ENCODE data around the gene PDIA4. TPM values are rescaled to one million over a fixed set of nuclear protein-coding genes. Genes with fewer than 3 reads are reported as not detected.
"Not testable (repeated sequence)": the region's sequence is repeated elsewhere in the genome, so short reads cannot be mapped to it uniquely, and the experiment has no call there.

The PDIA4 gene
- polyA plus RNA-seq, 2 donors, result 21.0 to 37.9 TPM

GRCh38 chr7:149067869-149068268, 39.6 kb upstream of the PDIA4 start:
- H3K9me3 ChIP-seq (ENCODE audit: control insufficient read depth in 2 of 2, insufficient read depth in 1 of 2, low read depth in 1 of 2, low read length in 1 of 2), result no peaks in the 10 kb centered on the region
- no peak overlapping the region for H3K27ac ChIP-seq (ENCODE audit: low read depth in 2 of 2, low read length in 1 of 2)
- H3K4me1 ChIP-seq (ENCODE audit: control insufficient read depth in 2 of 2, insufficient read depth in 2 of 2, low read length in 1 of 2), result peaks cover 0 to 5% of the 10 kb centered on the region in 2 donors

GRCh38 chr7:149063476-149063875, 35.2 kb upstream of the PDIA4 start:
- Histone ChIP-seq H3K4me3 (ENCODE audit: low read depth in 1 of 2, low read length in 2 of 2) (no peak overlapping the region), H3K27me3 (ENCODE audit: control insufficient read depth in 1 of 2, insufficient read depth in 2 of 2, low read length in 2 of 2) (no peaks in the 10 kb centered on the region), H3K27ac (ENCODE audit: low read depth in 2 of 2, low read length in 1 of 2) (no peak overlapping the region), H3K4me1 (ENCODE audit: control insufficient read depth in 2 of 2, insufficient read depth in 2 of 2, low read length in 1 of 2) (peaks cover 0 to 3% of the 10 kb centered on the region in 2 donors), H3K36me3 (ENCODE audit: control insufficient read depth in 2 of 2, insufficient read depth in 2 of 2, low read length in 1 of 2) (no peaks in the 10 kb centered on the region), H3K9me3 (ENCODE audit: control insufficient read depth in 2 of 2, insufficient read depth in 1 of 2, low read depth in 1 of 2, low read length in 1 of 2) (no peaks in the 10 kb centered on the region)

More at GRCh38 chr7:149067869-149068268, 39.6 kb upstream of the PDIA4 start:
- peaks cover 10 to 25% of the 10 kb centered on the region in 2 donors for H3K36me3 ChIP-seq (ENCODE audit: control insufficient read depth in 2 of 2, insufficient read depth in 2 of 2, low read length in 1 of 2)
- 58 to 64% methylated on average over 4 of the region's 4 CpGs for WGBS, 2 donors
- H3K27me3 ChIP-seq (ENCODE audit: control insufficient read depth in 1 of 2, insufficient read depth in 2 of 2, low read length in 2 of 2), result no peaks in the 10 kb centered on the region
- H3K4me3 ChIP-seq (ENCODE audit: low read depth in 1 of 2, low read length in 2 of 2), result no peak overlapping the region

- 87 to 92% methylated on average over 10 of the region's 10 CpGs for WGBS, 2 donors
- H3K4me3 ChIP-seq (ENCODE audit: low read depth in 1 of 2, low read length in 2 of 2); H3K27me3 ChIP-seq (ENCODE audit: control insufficient read depth in 1 of 2, insufficient read depth in 2 of 2, low read length in 2 of 2); H3K36me3 ChIP-seq (ENCODE audit: control insufficient read depth in 2 of 2, insufficient read depth in 2 of 2, low read length in 1 of 2); H3K9me3 ChIP-seq (ENCODE audit: control insufficient read depth in 2 of 2, insufficient read depth in 1 of 2, low read depth in 1 of 2, low read length in 1 of 2); H3K4me1 ChIP-seq (ENCODE audit: control insufficient read depth in 2 of 2, insufficient read depth in 2 of 2, low read length in 1 of 2); H3K27ac ChIP-seq (ENCODE audit: low read depth in 2 of 2, low read length in 1 of 2): not testable (repeated sequence)
Measured at GRCh38 chr7:149062217-149062899, 34.1 kb upstream of the PDIA4 start.

GRCh38 chr7:149060156-149060555, 31.9 kb upstream of the PDIA4 start:
- H3K9me3 ChIP-seq (ENCODE audit: control insufficient read depth in 2 of 2, insufficient read depth in 1 of 2, low read depth in 1 of 2, low read length in 1 of 2), result no peaks in the 10 kb centered on the region
- H3K27me3 ChIP-seq (ENCODE audit: control insufficient read depth in 1 of 2, insufficient read depth in 2 of 2, low read length in 2 of 2), result no peaks in the 10 kb centered on the region
- no peak overlapping the region for H3K4me3 ChIP-seq (ENCODE audit: low read depth in 1 of 2, low read length in 2 of 2)
- no peaks in the 10 kb centered on the region for H3K36me3 ChIP-seq (ENCODE audit: control insufficient read depth in 2 of 2, insufficient read depth in 2 of 2, low read length in 1 of 2)
- peaks cover 0 to 3% of the 10 kb centered on the region in 2 donors for H3K4me1 ChIP-seq (ENCODE audit: control insufficient read depth in 2 of 2, insufficient read depth in 2 of 2, low read length in 1 of 2)
- H3K27ac ChIP-seq (ENCODE audit: low read depth in 2 of 2, low read length in 1 of 2), result peak overlapping the region in 1 of 2 donors; percentile 24
- 14 to 19% methylated on average over 1 of the region's 1 CpG for WGBS, 2 donors

- Histone ChIP-seq H3K36me3 (ENCODE audit: control insufficient read depth in 2 of 2, insufficient read depth in 2 of 2, low read length in 1 of 2) (no peaks in the 10 kb centered on the region), H3K9me3 (ENCODE audit: control insufficient read depth in 2 of 2, insufficient read depth in 1 of 2, low read depth in 1 of 2, low read length in 1 of 2) (no peaks in the 10 kb centered on the region), H3K27me3 (ENCODE audit: control insufficient read depth in 1 of 2, insufficient read depth in 2 of 2, low read length in 2 of 2) (no peaks in the 10 kb centered on the region), H3K4me3 (ENCODE audit: low read depth in 1 of 2, low read length in 2 of 2) (no peak overlapping the region), H3K4me1 (ENCODE audit: control insufficient read depth in 2 of 2, insufficient read depth in 2 of 2, low read length in 1 of 2) (no peaks in the 10 kb centered on the region), H3K27ac (ENCODE audit: low read depth in 2 of 2, low read length in 1 of 2) (no peak overlapping the region)
- 89 to 94% methylated on average over 8 of the region's 8 CpGs for WGBS, 2 donors
Measured at GRCh38 chr7:149053885-149054284, 25.6 kb upstream of the PDIA4 start.

- H3K4me3 ChIP-seq (ENCODE audit: low read depth in 1 of 2, low read length in 2 of 2), result no peak overlapping the region
- no peaks in the 10 kb centered on the region for H3K36me3 ChIP-seq (ENCODE audit: control insufficient read depth in 2 of 2, insufficient read depth in 2 of 2, low read length in 1 of 2)
- WGBS, 2 donors, result 93 to 100% methylated on average over 1 of the region's 1 CpG
- no peaks in the 10 kb centered on the region for H3K27me3 ChIP-seq (ENCODE audit: control insufficient read depth in 1 of 2, insufficient read depth in 2 of 2, low read length in 2 of 2)
- no peak overlapping the region for H3K27ac ChIP-seq (ENCODE audit: low read depth in 2 of 2, low read length in 1 of 2)
- no peaks in the 10 kb centered on the region for H3K4me1 ChIP-seq (ENCODE audit: control insufficient read depth in 2 of 2, insufficient read depth in 2 of 2, low read length in 1 of 2)
- H3K9me3 ChIP-seq (ENCODE audit: control insufficient read depth in 2 of 2, insufficient read depth in 1 of 2, low read depth in 1 of 2, low read length in 1 of 2), result no peaks in the 10 kb centered on the region
Measured at GRCh38 chr7:149053384-149053783, 25.1 kb upstream of the PDIA4 start.

GRCh38 chr7:149050941-149051340, 22.6 kb upstream of the PDIA4 start:
- H3K4me1 ChIP-seq (ENCODE audit: control insufficient read depth in 2 of 2, insufficient read depth in 2 of 2, low read length in 1 of 2), result no peaks in the 10 kb centered on the region
- H3K4me3 ChIP-seq (ENCODE audit: low read depth in 1 of 2, low read length in 2 of 2), result no peak overlapping the region
- no peaks in the 10 kb centered on the region for H3K27me3 ChIP-seq (ENCODE audit: control insufficient read depth in 1 of 2, insufficient read depth in 2 of 2, low read length in 2 of 2)
- no peak overlapping the region for H3K27ac ChIP-seq (ENCODE audit: low read depth in 2 of 2, low read length in 1 of 2)
- H3K36me3 ChIP-seq (ENCODE audit: control insufficient read depth in 2 of 2, insufficient read depth in 2 of 2, low read length in 1 of 2), result no peaks in the 10 kb centered on the region
- H3K9me3 ChIP-seq (ENCODE audit: control insufficient read depth in 2 of 2, insufficient read depth in 1 of 2, low read depth in 1 of 2, low read length in 1 of 2), result no peaks in the 10 kb centered on the region
- 93% methylated on average over 3 of the region's 3 CpGs for WGBS, 2 donors

GRCh38 chr7:149048805-149049204, 20.5 kb upstream of the PDIA4 start:
- Histone ChIP-seq H3K27ac (ENCODE audit: low read depth in 2 of 2, low read length in 1 of 2) (no peak overlapping the region), H3K4me1 (ENCODE audit: control insufficient read depth in 2 of 2, insufficient read depth in 2 of 2, low read length in 1 of 2) (no peaks in the 10 kb centered on the region), H3K36me3 (ENCODE audit: control insufficient read depth in 2 of 2, insufficient read depth in 2 of 2, low read length in 1 of 2) (no peaks in the 10 kb centered on the region), H3K9me3 (ENCODE audit: control insufficient read depth in 2 of 2, insufficient read depth in 1 of 2, low read depth in 1 of 2, low read length in 1 of 2) (no peaks in the 10 kb centered on the region), H3K27me3 (ENCODE audit: control insufficient read depth in 1 of 2, insufficient read depth in 2 of 2, low read length in 2 of 2) (peaks cover 0 to 2% of the 10 kb centered on the region in 2 donors), H3K4me3 (ENCODE audit: low read depth in 1 of 2, low read length in 2 of 2) (no peak overlapping the region)
- 68 to 85% methylated on average over 3 of the region's 3 CpGs for WGBS, 2 donors

GRCh38 chr7:149046416-149046815, 18.1 kb upstream of the PDIA4 start:
- Histone ChIP-seq H3K36me3 (ENCODE audit: control insufficient read depth in 2 of 2, insufficient read depth in 2 of 2, low read length in 1 of 2) (no peaks in the 10 kb centered on the region), H3K27ac (ENCODE audit: low read depth in 2 of 2, low read length in 1 of 2) (no peak overlapping the region), H3K4me3 (ENCODE audit: low read depth in 1 of 2, low read length in 2 of 2) (no peak overlapping the region), H3K27me3 (ENCODE audit: control insufficient read depth in 1 of 2, insufficient read depth in 2 of 2, low read length in 2 of 2) (peaks cover 0 to 2% of the 10 kb centered on the region in 2 donors), H3K4me1 (ENCODE audit: control insufficient read depth in 2 of 2, insufficient read depth in 2 of 2, low read length in 1 of 2) (no peaks in the 10 kb centered on the region), H3K9me3 (ENCODE audit: control insufficient read depth in 2 of 2, insufficient read depth in 1 of 2, low read depth in 1 of 2, low read length in 1 of 2) (no peaks in the 10 kb centered on the region)
- 95 to 98% methylated on average over 2 of the region's 2 CpGs for WGBS, 2 donors

GRCh38 chr7:149043936-149044335, 15.6 kb upstream of the PDIA4 start:
- H3K4me1 ChIP-seq (ENCODE audit: control insufficient read depth in 2 of 2, insufficient read depth in 2 of 2, low read length in 1 of 2), result no peaks in the 10 kb centered on the region
- peaks cover 0 to 2% of the 10 kb centered on the region in 2 donors for H3K27me3 ChIP-seq (ENCODE audit: control insufficient read depth in 1 of 2, insufficient read depth in 2 of 2, low read length in 2 of 2)
- 91 to 92% methylated on average over 8 of the region's 8 CpGs for WGBS, 2 donors

More at GRCh38 chr7:149043936-149044335, 15.6 kb upstream of the PDIA4 start:
- H3K36me3 ChIP-seq (ENCODE audit: control insufficient read depth in 2 of 2, insufficient read depth in 2 of 2, low read length in 1 of 2), result no peaks in the 10 kb centered on the region
- H3K9me3 ChIP-seq (ENCODE audit: control insufficient read depth in 2 of 2, insufficient read depth in 1 of 2, low read depth in 1 of 2, low read length in 1 of 2), result no peaks in the 10 kb centered on the region
- H3K4me3 ChIP-seq (ENCODE audit: low read depth in 1 of 2, low read length in 2 of 2), result no peak overlapping the region
- H3K27ac ChIP-seq (ENCODE audit: low read depth in 2 of 2, low read length in 1 of 2), result no peak overlapping the region
